Suprapubic skin (tissue), 4 donors: ENCODE measurements around the gene SEC61A1. TPM values are rescaled to one million over a fixed set of nuclear protein-coding genes. Genes with fewer than 3 reads are reported as not detected.

ENCODE experiments used
- DNase-seq, 2 donors: peaks; one replicate each; pipeline ENCODE4 v3.0.0-alpha.2; 2019; ENCODE audit warnings: low spot score in 2 of 2
- H3K27ac ChIP-seq: fragments of 200-600 bp; sonication (generic); one replicate; pipeline ENCODE4 v1.5.1; 2019
- H3K27me3 ChIP-seq: fragments of 200-600 bp; sonication (generic); one replicate; pipeline ENCODE4 v1.5.1; 2019
- H3K36me3 ChIP-seq: fragments of 200-600 bp; sonication (generic); one replicate; pipeline ENCODE4 v1.5.1; 2019
- H3K4me1 ChIP-seq: fragments of 200-600 bp; sonication (generic); one replicate; pipeline ENCODE4 v1.5.1; 2019
- H3K4me3 ChIP-seq: fragments of 200-600 bp; sonication (generic); one replicate; pipeline ENCODE4 v1.5.1; 2019; ENCODE audit warnings: mild to moderate bottlenecking
- H3K9me3 ChIP-seq: fragments of 200-600 bp; sonication (generic); one replicate; pipeline ENCODE4 v1.5.1; 2019
- EP300 ChIP-seq: sonication (generic); formaldehyde crosslinking; IDR thresholded peaks from one replicate; pipeline ENCODE4 v1.6.1; 2017; ENCODE audit warnings: antibody characterized with exemption
- POLR2A ChIP-seq, 2 donors: fragments of 450-650 bp; IDR thresholded peaks; one replicate each; pipeline ENCODE4 v1.6.1; 2017; ENCODE audit warnings: antibody characterized with exemption in 2 of 2, mild to moderate bottlenecking in 2 of 2, moderate library complexity in 2 of 2
- POLR2AphosphoS5 ChIP-seq, 3 donors: sonication (generic); formaldehyde crosslinking; IDR thresholded peaks; one replicate each; pipeline ENCODE4 v1.6.1; 2017; ENCODE audit warnings: antibody characterized with exemption in 3 of 3
- WGBS: methylation state at CpG from one replicate; pipeline ENCODE4 v1.1.5; 2018; 5-methylcytosine and 5-hydroxymethylcytosine counted together
- total RNA-seq, 4 donors: library from RNA; depleted of rRNA; stranded (reverse); fragments of >200 nt; gene quantifications; one replicate each; pipeline ENCODE4 v1.1.0, GENCODE V29; 2016
- TF ChIP-seq, protein P1 (sequence below), 2 donors: fragments of 200-600 bp in 1 of 2; fragments of 450-650 bp in 1 of 2; sonication (generic) in 1 of 2; IDR thresholded peaks; one replicate each; pipeline ENCODE4 v1.5.1; 2016 to 2019; ENCODE audit warnings: antibody characterized with exemption in 2 of 2, mild to moderate bottlenecking in 1 of 2, moderate library complexity in 1 of 2

Gene SEC61A1
- total RNA-seq, 4 donors from 2014 or later: 83.5 to 132 (median 124) TPM

DNA sequence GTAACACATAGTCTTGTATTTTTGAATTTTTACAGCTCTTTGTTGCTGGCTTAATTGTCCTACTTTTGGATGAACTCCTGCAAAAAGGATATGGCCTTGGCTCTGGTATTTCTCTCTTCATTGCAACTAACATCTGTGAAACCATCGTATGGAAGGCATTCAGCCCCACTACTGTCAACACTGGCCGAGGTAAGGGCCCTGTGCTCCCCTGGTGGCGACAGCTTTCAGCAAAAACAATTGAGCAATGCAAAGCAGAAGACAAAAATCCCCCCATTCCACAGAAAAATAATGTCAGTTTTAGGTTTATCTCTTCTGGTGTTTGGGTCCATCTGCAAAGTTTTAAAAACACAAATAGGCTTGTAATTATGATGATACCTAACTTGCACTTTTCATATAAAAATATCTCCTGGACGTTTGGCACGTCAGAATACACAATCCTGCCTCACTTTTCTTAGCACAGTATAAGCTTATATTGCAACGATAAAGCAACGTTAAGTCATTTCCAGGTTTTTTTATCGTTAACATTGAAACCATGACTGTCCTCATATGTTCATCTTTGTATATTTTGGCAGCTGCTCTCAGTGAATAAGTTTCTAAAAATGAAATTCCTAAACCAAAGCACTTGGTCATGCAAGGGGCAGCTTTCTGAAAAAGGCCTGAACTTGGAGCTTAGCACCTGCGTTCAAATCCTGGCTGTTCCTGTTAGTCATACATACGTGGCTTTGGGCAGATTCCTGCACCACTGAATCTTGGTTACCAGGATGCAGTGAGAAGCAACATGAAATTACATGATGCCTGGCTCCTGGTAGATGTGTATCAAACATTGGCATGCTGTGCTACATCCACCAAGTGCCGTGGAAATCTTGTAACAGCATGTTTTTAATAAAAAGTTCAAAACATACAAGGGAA is 8.5 kb downstream of the SEC61A1 start:
- H3K36me3 ChIP-seq: peaks cover 94% of the 10 kb centered on the region
- no peak for DNase-seq
- no peaks in the 10 kb centered on the region for H3K27me3 ChIP-seq
- peaks cover 4% of the 10 kb centered on the region for H3K4me1 ChIP-seq
- TF ChIP-seq, protein P1, sequence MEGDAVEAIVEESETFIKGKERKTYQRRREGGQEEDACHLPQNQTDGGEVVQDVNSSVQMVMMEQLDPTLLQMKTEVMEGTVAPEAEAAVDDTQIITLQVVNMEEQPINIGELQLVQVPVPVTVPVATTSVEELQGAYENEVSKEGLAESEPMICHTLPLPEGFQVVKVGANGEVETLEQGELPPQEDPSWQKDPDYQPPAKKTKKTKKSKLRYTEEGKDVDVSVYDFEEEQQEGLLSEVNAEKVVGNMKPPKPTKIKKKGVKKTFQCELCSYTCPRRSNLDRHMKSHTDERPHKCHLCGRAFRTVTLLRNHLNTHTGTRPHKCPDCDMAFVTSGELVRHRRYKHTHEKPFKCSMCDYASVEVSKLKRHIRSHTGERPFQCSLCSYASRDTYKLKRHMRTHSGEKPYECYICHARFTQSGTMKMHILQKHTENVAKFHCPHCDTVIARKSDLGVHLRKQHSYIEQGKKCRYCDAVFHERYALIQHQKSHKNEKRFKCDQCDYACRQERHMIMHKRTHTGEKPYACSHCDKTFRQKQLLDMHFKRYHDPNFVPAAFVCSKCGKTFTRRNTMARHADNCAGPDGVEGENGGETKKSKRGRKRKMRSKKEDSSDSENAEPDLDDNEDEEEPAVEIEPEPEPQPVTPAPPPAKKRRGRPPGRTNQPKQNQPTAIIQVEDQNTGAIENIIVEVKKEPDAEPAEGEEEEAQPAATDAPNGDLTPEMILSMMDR (IDR thresholded peaks at IDR 0.05): no peak
- TF ChIP-seq POLR2A (IDR thresholded peaks at IDR 0.05) (no peak), POLR2AphosphoS5 (IDR thresholded peaks at IDR 0.05) (no peak), EP300 (no peak)
- 63% methylated on average over 11 of the region's 11 CpGs for WGBS
- no peaks in the 10 kb centered on the region for H3K9me3 ChIP-seq
- no peak overlapping the region for H3K27ac ChIP-seq
- no peak overlapping the region for H3K4me3 ChIP-seq

DNA sequence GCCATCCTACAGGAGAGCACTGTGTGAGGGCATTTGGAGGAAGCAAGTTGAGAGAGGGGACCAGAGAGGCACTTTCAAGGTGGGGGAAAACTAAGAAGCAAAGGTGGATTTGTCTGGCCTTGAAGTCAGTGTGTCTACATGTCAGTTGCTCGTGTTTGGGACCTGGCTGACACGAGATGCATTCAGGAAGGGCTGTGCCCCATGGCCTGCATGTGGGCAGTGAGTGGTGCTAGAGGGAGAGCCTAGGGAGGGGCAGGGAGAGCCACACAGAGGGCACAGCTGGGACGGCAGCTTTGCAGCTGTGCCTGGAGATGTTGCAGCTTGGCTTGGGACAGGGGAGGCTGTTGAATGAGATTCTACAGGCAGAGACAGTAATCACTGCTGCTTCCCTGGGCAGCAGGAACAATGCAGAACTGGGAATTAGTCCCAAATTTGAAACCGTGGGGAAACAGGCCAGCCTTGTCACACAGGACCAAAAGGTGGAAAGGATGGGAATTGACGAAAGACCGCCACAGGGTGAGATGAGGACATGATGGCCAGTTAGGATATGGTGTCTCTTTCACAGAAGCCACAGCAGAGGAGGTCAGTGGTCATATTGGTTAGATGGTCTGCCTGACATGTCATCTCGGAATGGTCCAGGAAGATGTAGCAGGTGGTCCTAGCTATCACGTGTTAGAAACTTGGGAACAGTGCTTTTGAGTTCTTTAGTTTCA is 10.0 kb downstream of the SEC61A1 start:
- no peak overlapping the region for H3K27ac ChIP-seq
- WGBS: 51% methylated on average over 8 of the region's 8 CpGs

DNA sequence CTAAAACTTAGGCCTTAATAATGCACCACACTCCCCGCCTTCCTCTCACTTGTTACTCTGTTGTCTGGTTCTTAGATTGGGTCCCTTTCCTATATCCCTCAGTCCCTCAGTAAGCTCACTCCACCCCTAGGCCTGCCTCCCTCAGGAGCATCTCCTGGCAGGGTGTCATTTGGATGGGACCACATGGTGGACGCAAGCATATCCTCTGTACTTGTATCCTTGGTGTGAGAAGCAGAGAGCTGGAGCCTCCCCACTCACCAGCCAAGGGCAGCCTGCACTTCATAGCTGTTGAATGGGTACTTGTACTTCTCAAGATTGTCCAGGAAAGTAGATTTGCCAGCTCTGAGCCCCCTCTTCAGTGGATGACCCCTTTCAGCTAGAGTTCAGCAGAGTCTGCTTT is 11.6 kb downstream of the SEC61A1 start:
- Histone ChIP-seq H3K4me1 (no peaks in the 10 kb centered on the region), H3K4me3 (no peak overlapping the region), H3K9me3 (no peaks in the 10 kb centered on the region), H3K27ac (no peak overlapping the region), H3K36me3 (peaks cover 99% of the 10 kb centered on the region), H3K27me3 (no peaks in the 10 kb centered on the region)
- DNase-seq: no peak
- TF ChIP-seq, protein P1 (IDR thresholded peaks at IDR 0.05): no peak
- TF ChIP-seq POLR2A (IDR thresholded peaks at IDR 0.05): no peak
- TF ChIP-seq POLR2AphosphoS5 (IDR thresholded peaks at IDR 0.05): no peak
- no peak for TF ChIP-seq EP300
- WGBS: 85% methylated on average over 2 of the region's 2 CpGs

More for the DNA sequence above, 10.0 kb downstream of the SEC61A1 start:
- TF ChIP-seq EP300: no peak
- TF ChIP-seq POLR2A (IDR thresholded peaks at IDR 0.05): no peak
- no peak for TF ChIP-seq POLR2AphosphoS5 (IDR thresholded peaks at IDR 0.05)
- TF ChIP-seq, protein P1 (IDR thresholded peaks at IDR 0.05): no peak
- no peak for DNase-seq
- Histone ChIP-seq H3K4me3 (no peak overlapping the region), H3K4me1 (no peaks in the 10 kb centered on the region), H3K9me3 (no peaks in the 10 kb centered on the region), H3K27me3 (no peaks in the 10 kb centered on the region), H3K36me3 (peaks cover 96% of the 10 kb centered on the region)

DNA sequence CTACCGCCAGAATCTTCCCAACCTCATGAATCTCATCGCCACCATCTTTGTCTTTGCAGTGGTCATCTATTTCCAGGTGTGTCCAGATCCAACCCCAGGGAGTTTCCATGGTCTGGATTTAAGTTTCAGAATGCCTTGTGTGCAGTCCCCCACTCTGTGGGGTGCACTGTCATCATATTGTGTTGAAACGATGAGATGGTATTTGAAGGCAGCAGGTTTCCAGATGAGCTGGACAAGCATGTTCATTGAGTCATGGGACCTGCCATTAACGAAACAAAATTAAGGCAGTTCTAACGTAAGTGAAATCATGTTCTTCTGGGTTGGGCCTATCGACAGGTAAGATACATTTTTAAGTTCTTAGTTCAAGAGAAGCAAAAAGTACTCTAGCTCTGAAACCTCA is 12.7 kb downstream of the SEC61A1 start:
- 91% methylated on average over 6 of the region's 6 CpGs for WGBS
- H3K9me3 ChIP-seq: no peaks in the 10 kb centered on the region

More for the DNA sequence above, 12.7 kb downstream of the SEC61A1 start:
- no peak overlapping the region for H3K4me3 ChIP-seq
- peaks cover 99% of the 10 kb centered on the region for H3K36me3 ChIP-seq
- DNase-seq: no peak
- TF ChIP-seq, protein P1 (IDR thresholded peaks at IDR 0.05): no peak
- TF ChIP-seq POLR2AphosphoS5 (IDR thresholded peaks at IDR 0.05) (no peak), EP300 (no peak), POLR2A (IDR thresholded peaks at IDR 0.05) (no peak)
- H3K4me1 ChIP-seq: no peaks in the 10 kb centered on the region
- H3K27ac ChIP-seq: no peak overlapping the region
- H3K27me3 ChIP-seq: no peaks in the 10 kb centered on the region
